BJ (cell line): ENCODE data around the gene HOXD4. TPM values are rescaled to one million over a fixed set of nuclear protein-coding genes. Genes with fewer than 3 reads are reported as not detected.

Experiments used
- CTCF ChIA-PET: fragments of 350-600 bp; formaldehyde crosslinking; extraction: SDS; loops from one replicate; lab custom pipeline; 2021; ENCODE audit warnings: antibody characterized with exemption, inconsistent platforms; lab: Yijun Ruan, JAX
- POLR2A ChIA-PET: fragments of 300-600 bp; sonication (Branson Sonifier 250); formaldehyde crosslinking; extraction: SDS; loops from one replicate; lab custom pipeline; 2021; ENCODE audit warnings: antibody characterized with exemption; lab: Charles Lee
- DNase-seq: peaks from one replicate; pipeline ENCODE4 v3.0.0-alpha.2; 2011; ENCODE audit warnings: low read depth
- H3K27me3 ChIP-seq: 2 replicates; pipeline ENCODE4 v1.6.0; 2011; ENCODE audit warnings: low read length; ENCODE audit not compliant: control insufficient read depth, insufficient read depth
- H3K36me3 ChIP-seq: 2 replicates; pipeline ENCODE4 v1.5.1; 2011; ENCODE audit warnings: low read length; ENCODE audit not compliant: control insufficient read depth, insufficient read depth
- H3K4me3 ChIP-seq: 2 replicates; pipeline ENCODE4 v1.5.1; 2011; ENCODE audit warnings: low read depth, mild to moderate bottlenecking, control low read depth, low read length
- CTCF ChIP-seq: IDR thresholded peaks from 2 replicates; pipeline ENCODE4 v1.5.1; 2011; ENCODE audit warnings: low read depth, mild to moderate bottlenecking, control low read depth, inconsistent platforms, low read length, moderate library complexity; ENCODE audit not compliant: insufficient read depth
- polyA plus RNA-seq: library from polyadenylated mRNA; depleted of rRNA; stranded (reverse); fragments of >200 nt; gene quantifications from 2 replicates; pipeline ENCODE4 v1.2.3, GENCODE V29; 2011

The HOXD4 gene
- polyA plus RNA-seq, 1 experiment, result 0.28 TPM

- CTCF ChIA-PET, result interaction anchor here (0.8 kb wide), 1 partner anchor 44 kb away, joined by 3 read pairs; no protein-coding TSS in a partner anchor
These were observed 33.4 kb downstream of the HOXD4 start for GRCh38 chr2:176184749-176185148.

GRCh38 chr2:176186024-176186423 lies 34.7 kb downstream of the HOXD4 start:
- H3K36me3 ChIP-seq, result no peaks in the 10 kb centered on the region
- H3K27me3 ChIP-seq, result peaks cover 28% of the 10 kb centered on the region
- H3K4me3 ChIP-seq, result no peak overlapping the region
- ChIA-PET POLR2A (no interaction called here), CTCF (interaction anchor here (2.0 kb wide), 1 partner anchor 24 kb away, joined by 5 read pairs; no protein-coding TSS in a partner anchor)
- TF ChIP-seq CTCF, result no peak
- DNase-seq, result no peak

More at GRCh38 chr2:176184749-176185148, 33.4 kb downstream of the HOXD4 start:
- POLR2A ChIA-PET, result no interaction called here
- TF ChIP-seq CTCF, result no peak
- DNase-seq, result no peak
- Histone ChIP-seq H3K27me3 (peaks cover 29% of the 10 kb centered on the region), H3K36me3 (no peaks in the 10 kb centered on the region), H3K4me3 (no peak overlapping the region)

GRCh38 chr2:176187200-176187898 lies 36.0 kb downstream of the HOXD4 start:
- POLR2A ChIA-PET, result no interaction called here
- DNase-seq, result no peak
- CTCF ChIA-PET, result interaction anchor here (1.3 to 2.0 kb wide), 2 partner anchors 25 to 268 kb away, joined by 3 to 5 read pairs; no protein-coding TSS in a partner anchor
- H3K27me3 ChIP-seq, result peaks cover 28% of the 10 kb centered on the region
- H3K36me3 ChIP-seq, result no peaks in the 10 kb centered on the region
- TF ChIP-seq CTCF, result no peak
- H3K4me3 ChIP-seq, result no peak overlapping the region

GRCh38 chr2:176187899-176188773 lies 36.8 kb downstream of the HOXD4 start, which contains the start of gene HOXD1:
TSS of gene HOXD1 (plus strand) at chr2:176188668. CDS start at chr2:176188802, 134 bp downstream.
- TF ChIP-seq CTCF, result no peak
- CTCF ChIA-PET, result interaction anchor here (1.3 to 2.0 kb wide), 2 partner anchors 26 to 267 kb away, joined by 3 to 5 read pairs; no protein-coding TSS in a partner anchor
- POLR2A ChIA-PET, result no interaction called here
- Histone ChIP-seq H3K4me3 (peak within 1 kb of the TSS; percentile 40), H3K36me3 (no peaks in the 10 kb centered on the region), H3K27me3 (peaks cover 28% of the 10 kb centered on the region)
- no peak for DNase-seq
